Chondrocyte (in vitro differentiated cells): ENCODE data around the gene MAD1L1. TPM values are rescaled to one million over a fixed set of nuclear protein-coding genes. Genes with fewer than 3 reads are reported as not detected.

Experiments used
- DNase-seq: peaks from one replicate; pipeline ENCODE4 v3.0.0; 2021; ENCODE audit warnings: mixed read lengths, low spot score
- H3K27ac Mint-ChIP-seq: one replicate; pipeline ENCODE4 v1.8.0; 2021; ENCODE audit warnings: mild to moderate bottlenecking, moderate library complexity, mixed read lengths; ENCODE audit not compliant: unreplicated experiment
- H3K27me3 Mint-ChIP-seq: 2 replicates; pipeline ENCODE4 v1.8.0; 2021; ENCODE audit warnings: low read depth, mixed read lengths
- H3K36me3 Mint-ChIP-seq: 2 replicates; pipeline ENCODE4 v1.8.0; 2021; ENCODE audit warnings: low read depth, mixed read lengths
- H3K4me1 Mint-ChIP-seq: 2 replicates; pipeline ENCODE4 v1.8.0; 2021; ENCODE audit warnings: low read depth, mild to moderate bottlenecking, mixed read lengths
- H3K4me3 Mint-ChIP-seq: one replicate; pipeline ENCODE4 v1.8.0; 2021; ENCODE audit warnings: mild to moderate bottlenecking, moderate library complexity, mixed read lengths; ENCODE audit not compliant: unreplicated experiment
- H3K9me3 Mint-ChIP-seq: 2 replicates; pipeline ENCODE4 v1.8.0; 2021; ENCODE audit warnings: low read depth, mixed read lengths
- total RNA-seq: library from RNA; stranded (reverse); gene quantifications from 3 replicates; pipeline ENCODE4 v1.2.1, GENCODE V29; 2021
- TF ChIP-seq, protein P1 (sequence below): fragments of 200-600 bp; sonication (generic); IDR thresholded peaks from 2 replicates; pipeline ENCODE4 v1.5.0; 2021; ENCODE audit warnings: antibody characterized with exemption, mild to moderate bottlenecking, moderate library complexity

The MAD1L1 gene
- total RNA-seq, 1 donor from 2014 or later: 22.7 TPM

GRCh38 chr7:2075811-2076210, 156.9 kb downstream of the MAD1L1 start:
- Mint-ChIP-seq H3K27me3 (no peaks in the 10 kb centered on the region), H3K36me3 (peaks cover 4% of the 10 kb centered on the region), H3K4me1 (no peaks in the 10 kb centered on the region), H3K9me3 (no peaks in the 10 kb centered on the region), H3K4me3 (no peak overlapping the region), H3K27ac (no peak overlapping the region)
- TF ChIP-seq, protein P1, sequence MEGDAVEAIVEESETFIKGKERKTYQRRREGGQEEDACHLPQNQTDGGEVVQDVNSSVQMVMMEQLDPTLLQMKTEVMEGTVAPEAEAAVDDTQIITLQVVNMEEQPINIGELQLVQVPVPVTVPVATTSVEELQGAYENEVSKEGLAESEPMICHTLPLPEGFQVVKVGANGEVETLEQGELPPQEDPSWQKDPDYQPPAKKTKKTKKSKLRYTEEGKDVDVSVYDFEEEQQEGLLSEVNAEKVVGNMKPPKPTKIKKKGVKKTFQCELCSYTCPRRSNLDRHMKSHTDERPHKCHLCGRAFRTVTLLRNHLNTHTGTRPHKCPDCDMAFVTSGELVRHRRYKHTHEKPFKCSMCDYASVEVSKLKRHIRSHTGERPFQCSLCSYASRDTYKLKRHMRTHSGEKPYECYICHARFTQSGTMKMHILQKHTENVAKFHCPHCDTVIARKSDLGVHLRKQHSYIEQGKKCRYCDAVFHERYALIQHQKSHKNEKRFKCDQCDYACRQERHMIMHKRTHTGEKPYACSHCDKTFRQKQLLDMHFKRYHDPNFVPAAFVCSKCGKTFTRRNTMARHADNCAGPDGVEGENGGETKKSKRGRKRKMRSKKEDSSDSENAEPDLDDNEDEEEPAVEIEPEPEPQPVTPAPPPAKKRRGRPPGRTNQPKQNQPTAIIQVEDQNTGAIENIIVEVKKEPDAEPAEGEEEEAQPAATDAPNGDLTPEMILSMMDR: no peak
- DNase-seq: no peak

GRCh38 chr7:2074691-2075090, 158.1 kb downstream of the MAD1L1 start:
- H3K27me3 Mint-ChIP-seq: no peaks in the 10 kb centered on the region
- H3K4me1 Mint-ChIP-seq: peaks cover 2% of the 10 kb centered on the region
- TF ChIP-seq, protein P1: no peak
- H3K36me3 Mint-ChIP-seq: peaks cover 4% of the 10 kb centered on the region
- no peak overlapping the region for H3K27ac Mint-ChIP-seq
- H3K9me3 Mint-ChIP-seq: no peaks in the 10 kb centered on the region
- H3K4me3 Mint-ChIP-seq: no peak overlapping the region
- DNase-seq: no peak

DNA sequence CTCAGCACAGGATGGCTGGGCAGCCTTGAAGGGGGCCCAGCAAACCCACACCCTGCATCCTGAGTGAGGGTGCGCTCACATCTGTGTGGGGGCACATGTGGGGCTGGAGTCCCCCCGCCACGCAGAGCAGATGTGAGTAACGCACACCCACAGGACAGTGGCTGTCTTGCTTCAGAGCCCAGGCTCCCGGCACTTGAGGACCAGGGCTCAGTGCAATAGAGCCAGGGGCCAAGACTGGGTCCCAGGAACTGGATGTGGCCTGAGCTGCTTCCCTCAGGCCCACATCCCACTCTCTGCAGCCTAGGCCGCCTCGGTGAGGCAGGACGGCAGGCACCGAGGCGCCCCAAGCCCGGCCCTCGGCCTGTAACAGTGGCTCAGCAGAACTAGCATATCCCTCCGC, 159.9 kb downstream of the MAD1L1 start:
- Mint-ChIP-seq H3K4me1 (peaks cover 10% of the 10 kb centered on the region), H3K4me3 (no peak overlapping the region), H3K27ac (no peak overlapping the region), H3K9me3 (no peaks in the 10 kb centered on the region), H3K36me3 (peaks cover 5% of the 10 kb centered on the region), H3K27me3 (no peaks in the 10 kb centered on the region)
- TF ChIP-seq, protein P1: no peak
- DNase-seq: no peak

GRCh38 chr7:2072042-2072441, 160.7 kb downstream of the MAD1L1 start:
- no peaks in the 10 kb centered on the region for H3K9me3 Mint-ChIP-seq
- H3K27me3 Mint-ChIP-seq: no peaks in the 10 kb centered on the region

GRCh38 chr7:2071133-2071832, 161.5 kb downstream of the MAD1L1 start:
- TF ChIP-seq, protein P1: no peak
- H3K36me3 Mint-ChIP-seq: peaks cover 3% of the 10 kb centered on the region
- H3K27ac Mint-ChIP-seq: no peak overlapping the region
- H3K27me3 Mint-ChIP-seq: no peaks in the 10 kb centered on the region
- no peaks in the 10 kb centered on the region for H3K9me3 Mint-ChIP-seq
- peaks cover 10% of the 10 kb centered on the region for H3K4me1 Mint-ChIP-seq
- no peak overlapping the region for H3K4me3 Mint-ChIP-seq
- no peak for DNase-seq

More at GRCh38 chr7:2072042-2072441, 160.7 kb downstream of the MAD1L1 start:
- DNase-seq: no peak
- TF ChIP-seq, protein P1: no peak
- Mint-ChIP-seq H3K27ac (no peak overlapping the region), H3K36me3 (peaks cover 7% of the 10 kb centered on the region), H3K4me3 (no peak overlapping the region), H3K4me1 (peaks cover 10% of the 10 kb centered on the region)
